ENCODE results near the gene RAD51B.

DNA sequence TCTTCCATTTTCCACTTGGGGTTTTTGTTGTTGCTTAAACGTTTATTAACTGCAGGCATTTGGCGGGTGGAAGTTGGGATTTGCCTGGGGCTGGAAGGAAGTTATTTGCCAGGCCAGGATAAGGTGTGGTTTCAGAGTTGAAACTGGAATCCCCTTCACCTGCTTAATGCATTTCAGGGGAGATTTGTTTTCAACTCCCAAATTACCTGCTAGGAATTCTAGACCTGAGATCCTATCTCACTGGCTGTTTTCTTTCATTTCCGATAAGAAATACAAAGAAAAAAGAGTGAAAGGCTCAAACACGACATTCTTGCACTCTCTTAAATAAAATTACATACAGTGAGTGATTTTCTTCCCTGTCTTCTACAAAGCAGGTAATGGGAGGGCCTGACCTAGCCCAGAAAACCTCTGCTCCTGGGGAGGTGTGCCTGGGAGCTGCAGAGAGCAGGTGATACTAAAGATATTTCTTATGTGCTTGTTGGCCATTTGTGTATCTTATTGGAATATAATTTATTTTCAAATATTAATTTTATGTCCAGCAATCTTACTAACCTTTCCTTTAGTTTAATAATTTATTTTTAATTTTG lies 695.1 kb downstream of the RAD51B start:
- TF ChIP-seq, protein P1, sequence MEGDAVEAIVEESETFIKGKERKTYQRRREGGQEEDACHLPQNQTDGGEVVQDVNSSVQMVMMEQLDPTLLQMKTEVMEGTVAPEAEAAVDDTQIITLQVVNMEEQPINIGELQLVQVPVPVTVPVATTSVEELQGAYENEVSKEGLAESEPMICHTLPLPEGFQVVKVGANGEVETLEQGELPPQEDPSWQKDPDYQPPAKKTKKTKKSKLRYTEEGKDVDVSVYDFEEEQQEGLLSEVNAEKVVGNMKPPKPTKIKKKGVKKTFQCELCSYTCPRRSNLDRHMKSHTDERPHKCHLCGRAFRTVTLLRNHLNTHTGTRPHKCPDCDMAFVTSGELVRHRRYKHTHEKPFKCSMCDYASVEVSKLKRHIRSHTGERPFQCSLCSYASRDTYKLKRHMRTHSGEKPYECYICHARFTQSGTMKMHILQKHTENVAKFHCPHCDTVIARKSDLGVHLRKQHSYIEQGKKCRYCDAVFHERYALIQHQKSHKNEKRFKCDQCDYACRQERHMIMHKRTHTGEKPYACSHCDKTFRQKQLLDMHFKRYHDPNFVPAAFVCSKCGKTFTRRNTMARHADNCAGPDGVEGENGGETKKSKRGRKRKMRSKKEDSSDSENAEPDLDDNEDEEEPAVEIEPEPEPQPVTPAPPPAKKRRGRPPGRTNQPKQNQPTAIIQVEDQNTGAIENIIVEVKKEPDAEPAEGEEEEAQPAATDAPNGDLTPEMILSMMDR (conservative IDR thresholded peaks at IDR 0.05; ENCODE audit: low read depth, low read length): no peak
- no peak for TF ChIP-seq EZH2 (IDR thresholded peaks at IDR 0.05; ENCODE audit: low read length, unreplicated experiment)

Data from PC-3 (cell line).